H1 (cell line): ENCODE results near the gene SPR. TPM values are rescaled to one million over a fixed set of nuclear protein-coding genes. Genes with fewer than 3 reads are reported as not detected.

Source experiments
- CTCF ChIA-PET: fragments of 300-600 bp; sonication (Branson Sonifier 250); formaldehyde crosslinking; loops from one replicate; lab custom pipeline; 2021; ENCODE audit not compliant: partially characterized antibody; lab: Charles Lee
- POLR2A ChIA-PET: fragments of 300-600 bp; sonication (Branson Sonifier 250); formaldehyde crosslinking; loops from one replicate; lab custom pipeline; 2021; ENCODE audit warnings: inconsistent platforms; ENCODE audit not compliant: partially characterized antibody; lab: Charles Lee
- DNase-seq, 2 experiments: peaks; one replicate each; pipeline versions ENCODE4 v3.0.0 to v3.0.0-alpha.2; 2010 to 2022; ENCODE audit warnings: low spot score in 2 of 2, low read depth in 1 of 2, mixed read lengths in 1 of 2
- FAIRE-seq: peaks from 2 replicates; lab custom pipeline; 2011; peaks lifted over from hg19 to GRCh38; lab: Jason Lieb, UNC
- H2AFZ ChIP-seq: 2 replicates; pipeline ENCODE4 v1.8.1; 2012; ENCODE audit warnings: low read length, inconsistent platforms
- H2AK5ac ChIP-seq: 2 replicates; pipeline ENCODE4 v1.6.1; 2013; ENCODE audit warnings: low read depth, low read length
- H2BK120ac ChIP-seq: replicated peaks from 2 replicates; pipeline ENCODE3; 2013; ENCODE audit warnings: low read depth, low read length, inconsistent platforms
- H2BK12ac ChIP-seq: 2 replicates; pipeline ENCODE4 v1.6.1; 2013; ENCODE audit warnings: low read depth, low read length
- H2BK15ac ChIP-seq: 2 replicates; pipeline ENCODE4 v1.6.1; 2013; ENCODE audit warnings: low read length
- H2BK20ac ChIP-seq: 2 replicates; pipeline ENCODE4 v1.6.1; 2013; ENCODE audit warnings: low read length
- H2BK5ac ChIP-seq: 2 replicates; pipeline ENCODE4 v1.6.1; 2013; ENCODE audit warnings: low read depth, low read length
- H3K14ac ChIP-seq: 2 replicates; pipeline ENCODE4 v1.6.1; 2013; ENCODE audit warnings: inconsistent platforms; ENCODE audit not compliant: insufficient read length
- H3K18ac ChIP-seq: 2 replicates; pipeline ENCODE4 v1.6.1; 2013; ENCODE audit warnings: low read length; ENCODE audit errors: extremely low read depth
- H3K23ac ChIP-seq: 2 replicates; pipeline ENCODE4 v1.6.1; 2013; ENCODE audit warnings: inconsistent platforms; ENCODE audit not compliant: insufficient read length
- H3K23me2 ChIP-seq: 2 replicates; pipeline ENCODE4 v1.6.1; 2013; ENCODE audit warnings: low read depth, low read length
- H3K27ac ChIP-seq: 2 replicates; pipeline ENCODE4 v1.6.1; 2011; ENCODE audit warnings: low read depth, low read length, inconsistent platforms
- H3K27me3 ChIP-seq, 4 experiments: replicated peaks in 1 of 4; 1 replicate in 1 of 4; 2 replicates in 3 of 4; pipeline versions ENCODE4 v1.6.1 to v1.8.1; 2011 to 2013; ENCODE audit warnings: low read length in 3 of 4, mild to moderate bottlenecking in 3 of 4, inconsistent platforms in 2 of 4, mixed read lengths in 2 of 4, moderate library complexity in 1 of 4; ENCODE audit not compliant: control insufficient read depth in 3 of 4, insufficient read depth in 3 of 4; ENCODE audit errors: extremely low read depth in 1 of 4
- H3K36me3 ChIP-seq, 4 experiments: 2 replicates each; pipeline versions ENCODE4 v1.6.1 to v1.8.1; 2011 to 2013; ENCODE audit warnings: mild to moderate bottlenecking in 4 of 4, low read length in 3 of 4, moderate library complexity in 2 of 4, control low read depth in 1 of 4, inconsistent platforms in 1 of 4; ENCODE audit not compliant: insufficient read depth in 4 of 4, control insufficient read depth in 2 of 4
- H3K4ac ChIP-seq: replicated peaks from 2 replicates; pipeline ENCODE3; 2013; ENCODE audit warnings: low read length, low read depth, mixed read lengths, inconsistent platforms; ENCODE audit not compliant: insufficient read length
- H3K4me1 ChIP-seq, 4 experiments: replicated peaks in 1 of 4; 1 replicate in 1 of 4; 2 replicates in 3 of 4; pipeline versions ENCODE4 v1.6.1 to v1.8.1; 2011 to 2013; ENCODE audit warnings: low read length in 3 of 4, inconsistent platforms in 2 of 4, mixed read lengths in 1 of 4; ENCODE audit not compliant: insufficient read depth in 4 of 4, control insufficient read depth in 3 of 4
- H3K4me2 ChIP-seq, 2 experiments: 2 replicates each; pipeline versions ENCODE4 v1.6.1 to v1.8.1; 2011 to 2013; ENCODE audit warnings: low read depth in 2 of 2, low read length in 2 of 2, control low read depth in 1 of 2, inconsistent platforms in 1 of 2, mild to moderate bottlenecking in 1 of 2; ENCODE audit not compliant: insufficient read depth in 1 of 2
- H3K4me3 ChIP-seq, 4 experiments: fragments of 200-600, 300-600 bp in 1 of 4; sonication (generic), shearing (Covaris generic), sonication (Bioruptor Twin) in 1 of 4; 2 replicates each; pipeline versions ENCODE4 v1.5.1 to v1.8.1; 2011 to 2016; ENCODE audit warnings: low read length in 4 of 4, low read depth in 3 of 4, control low read depth in 2 of 4, inconsistent platforms in 2 of 4, mild to moderate bottlenecking in 2 of 4, mixed read lengths in 1 of 4, moderate library complexity in 1 of 4; ENCODE audit not compliant: insufficient read depth in 2 of 4; ENCODE audit errors: extremely low read depth in 1 of 4
- H3K56ac ChIP-seq: replicated peaks from 2 replicates; pipeline ENCODE3; 2013; ENCODE audit warnings: low read depth, mild to moderate bottlenecking, mixed read lengths, low read length, inconsistent platforms; ENCODE audit not compliant: insufficient read length
- H3K79me1 ChIP-seq: 2 replicates; pipeline ENCODE4 v1.6.1; 2013; ENCODE audit warnings: low read depth, low read length, control low read depth
- H3K79me2 ChIP-seq, 2 experiments: 2 replicates each; pipeline versions ENCODE4 v1.6.1 to v1.8.1; 2012 to 2013; ENCODE audit warnings: low read length in 2 of 2, mild to moderate bottlenecking in 2 of 2, inconsistent platforms in 1 of 2; ENCODE audit not compliant: insufficient read depth in 2 of 2, control insufficient read depth in 1 of 2
- H3K9ac ChIP-seq, 4 experiments: replicated peaks in 1 of 4; 1 replicate in 1 of 4; 2 replicates in 3 of 4; pipeline versions ENCODE4 v1.6.1 to v1.8.1; 2011 to 2013; ENCODE audit warnings: low read depth in 3 of 4, low read length in 3 of 4, control low read depth in 2 of 4, mild to moderate bottlenecking in 2 of 4, moderate library complexity in 2 of 4, inconsistent platforms in 1 of 4; ENCODE audit errors: extremely low read depth in 1 of 4
- H3K9me3 ChIP-seq, 2 experiments: 2 replicates each; pipeline versions ENCODE4 v1.6.1 to v1.8.1; 2012 to 2013; ENCODE audit warnings: mild to moderate bottlenecking in 2 of 2, moderate library complexity in 2 of 2, control low read depth in 1 of 2, inconsistent platforms in 1 of 2, low read depth in 1 of 2, low read length in 1 of 2, mixed read lengths in 1 of 2; ENCODE audit not compliant: insufficient read depth in 2 of 2
- H4K20me1 ChIP-seq, 2 experiments: replicated peaks in 1 of 2; 2 replicates each; pipeline versions ENCODE3 to v1.8.1; 2011 to 2013; ENCODE audit warnings: inconsistent platforms in 2 of 2, low read length in 2 of 2, mild to moderate bottlenecking in 1 of 2; ENCODE audit not compliant: insufficient read depth in 2 of 2, control insufficient read depth in 1 of 2
- H4K5ac ChIP-seq: 2 replicates; pipeline ENCODE4 v1.6.1; 2013; ENCODE audit warnings: low read length, low read depth, mixed read lengths, inconsistent platforms; ENCODE audit not compliant: insufficient read length
- H4K8ac ChIP-seq: 2 replicates; pipeline ENCODE4 v1.8.0; 2013; ENCODE audit warnings: mild to moderate bottlenecking, moderate library complexity, low read length, inconsistent platforms; ENCODE audit not compliant: insufficient read depth; ENCODE audit errors: extremely low read depth
- H4K91ac ChIP-seq: replicated peaks from 2 replicates; pipeline ENCODE3; 2013; ENCODE audit warnings: low read length, mixed read lengths, inconsistent platforms; ENCODE audit not compliant: insufficient read length
- BCL11A ChIP-seq, 2 experiments: IDR thresholded peaks; one replicate each; pipeline ENCODE4 v1.6.1; 2011; ENCODE audit warnings: low read depth in 2 of 2, low read length in 2 of 2, mild to moderate bottlenecking in 2 of 2
- CBX5 ChIP-seq: fragments of 300-800, 300-1000 bp; sonication (generic); IDR thresholded peaks from 2 replicates; pipeline ENCODE4 v1.7.1; 2016; ENCODE audit warnings: antibody characterized with exemption, low read length, low read depth
- CHD1 ChIP-seq: IDR thresholded peaks from 2 replicates; pipeline ENCODE4 v1.6.1; 2012; ENCODE audit warnings: low read depth, low read length, improper control_type of control experiment
- CHD2 ChIP-seq: IDR thresholded peaks from 2 replicates; pipeline ENCODE4 v1.6.1; 2012; ENCODE audit warnings: low read length, improper control_type of control experiment
- EGR1 ChIP-seq: IDR thresholded peaks from 2 replicates; pipeline ENCODE4 v1.6.1; 2011; ENCODE audit warnings: low read depth, low read length, borderline replicate concordance
- HDAC2 ChIP-seq, 2 experiments: fragments of 300-600 bp in 1 of 2; sonication (generic) in 1 of 2; IDR thresholded peaks; 2 replicates each; pipeline ENCODE4 v1.6.1; 2011 to 2012; ENCODE audit warnings: low read depth in 2 of 2, low read length in 2 of 2, mild to moderate bottlenecking in 2 of 2, moderate library complexity in 2 of 2, borderline replicate concordance in 1 of 2, inconsistent platforms in 1 of 2
- HDAC6 ChIP-seq: IDR thresholded peaks from one replicate; pipeline ENCODE4 v1.7.1; 2012; ENCODE audit warnings: low read depth, mild to moderate bottlenecking, inconsistent platforms, low read length, moderate library complexity
- JUN ChIP-seq: IDR thresholded peaks from 2 replicates; pipeline ENCODE4 v1.6.1; 2011; ENCODE audit warnings: low read depth, mild to moderate bottlenecking, improper control_type of control experiment, low read length
- JUND ChIP-seq: IDR thresholded peaks from 2 replicates; pipeline ENCODE4 v1.6.1; 2011; ENCODE audit warnings: mild to moderate bottlenecking, improper control_type of control experiment, low read length
- RAD21 ChIP-seq, 2 experiments: IDR thresholded peaks in 1 of 2; conservative IDR thresholded peaks in 1 of 2; 2 replicates each; pipeline ENCODE4 v1.6.1; 2011; ENCODE audit warnings: low read depth in 2 of 2, low read length in 2 of 2, improper control_type of control experiment in 1 of 2, inconsistent platforms in 1 of 2, mild to moderate bottlenecking in 1 of 2, moderate library complexity in 1 of 2
- RFX5 ChIP-seq: IDR thresholded peaks from 2 replicates; pipeline ENCODE4 v1.6.1; 2011; ENCODE audit warnings: low read depth, low read length, improper control_type of control experiment, borderline replicate concordance
- TEAD4 ChIP-seq: IDR thresholded peaks from 2 replicates; pipeline ENCODE4 v1.6.1; 2012; ENCODE audit warnings: low read depth, low read length, inconsistent platforms, mixed read lengths
- WGBS, 2 experiments: shearing (Covaris generic) in 1 of 2; methylation state at CpG; one replicate each; pipeline versions ENCODE4 v1.1.6 to v1.1.7; 2013 to 2015; ENCODE audit warnings: low lambda C conversion rate in 2 of 2, mixed read lengths in 2 of 2, inconsistent platforms in 1 of 2, low coverage in 1 of 2, missing lambda C conversion rate in 1 of 2; ENCODE audit not compliant: insufficient replicate concordance in 2 of 2, insufficient coverage in 1 of 2, insufficient read length in 1 of 2; ENCODE audit errors: extremely low coverage in 1 of 2, missing lambda C conversion rate in 1 of 2; 5-methylcytosine and 5-hydroxymethylcytosine counted together
- polyA plus RNA-seq, 7 experiments: library from polyadenylated mRNA; depleted of rRNA in 3 of 7; stranded (reverse) in 5 of 7; unstranded in 2 of 7; fragments of >200 nt in 5 of 7; fragments of 200-250 nt in 2 of 7; gene quantifications; 1 replicate in 5 of 7; 2 replicates in 1 of 7; 4 replicates in 1 of 7; pipeline versions ENCODE4 v1.2.1 to v1.2.3, GENCODE V29; 2011 to 2013; ENCODE audit warnings: missing spikeins in 2 of 7, mixed read lengths in 2 of 7
- total RNA-seq: library from RNA; stranded (reverse); fragmentation: NEBNext Ultra II Directional; extraction: Animal tissue kit (Norgen Biotek cat#: 25700); gene quantifications from 2 replicates; pipeline ENCODE4 v1.2.1, GENCODE V29; 2021

The SPR gene
- total and polyA plus RNA-seq, 2 of the 8 experiments (the other 6 are each of a cell fraction or from before 2014, with no cell fraction given) = 4.5 to 11.5 TPM

GRCh38 chr2:72895154-72895553 lies 7.9 kb downstream of the SPR start:
- no peak overlapping the region for H3K27ac ChIP-seq
- H3K14ac ChIP-seq = no peak overlapping the region
- H4K91ac ChIP-seq = peak overlapping the region; percentile 80
- H3K23ac ChIP-seq = no peak overlapping the region
- 38% methylated on average over 4 of the region's 4 CpGs; no CpG with 5 or more reads in 1 of the 2 experiments for WGBS, 2 experiments
- no peak overlapping the region for H3K9ac ChIP-seq
- H3K4ac ChIP-seq = no peak overlapping the region
- 0 out of 2 replicates have a peak overlapping the region, but pooled peaks have one; percentile 81 for H2BK15ac ChIP-seq
- no peak overlapping the region for H2AK5ac ChIP-seq
- DNase-seq (no peak), FAIRE-seq (no peak)
- H4K5ac ChIP-seq = no peak overlapping the region
- H3K27me3 ChIP-seq = peaks cover 0 to 37% (median 30%) of the 10 kb centered on the region in 4 experiments; a peak in 6 of 7 replicates
- no peak overlapping the region for H3K56ac ChIP-seq
- ChIA-PET POLR2A (interaction anchor here (0.8 to 1.5 kb wide), 5 partner anchors 11 to 39 kb away, joined by 3 to 5 read pairs (median 4); no protein-coding TSS in a partner anchor), CTCF (interaction anchor here (0.5 to 19.1 kb wide), 19 partner anchors 8 to 323 kb away, joined by 3 to 497 read pairs (median 7); partner anchors contain the start of genes EMX1 and SPR)
- no peak overlapping the region for H4K8ac ChIP-seq
- peak overlapping the region; percentile 89 for H3K18ac ChIP-seq
- no peaks in the 10 kb centered on the region for H3K79me1 ChIP-seq
- peak overlapping the region; percentile 0; the same call in 1 of the 2 replicates for H2BK5ac ChIP-seq
- peak overlapping the region; percentile 95; the same call in 1 of the 2 replicates for H2BK20ac ChIP-seq
- no peaks in the 10 kb centered on the region for H3K36me3 ChIP-seq
- H3K9me3 ChIP-seq = no peaks in the 10 kb centered on the region
- H2BK120ac ChIP-seq = no peak overlapping the region
- peak overlapping the region; percentile 96; the same call in 1 of the 2 replicates for H2BK12ac ChIP-seq
- no peak for TF ChIP-seq JUN
- TF ChIP-seq EGR1 = no peak
- no peak for TF ChIP-seq CBX5
- no peak for TF ChIP-seq RFX5
- TF ChIP-seq CHD1 = no peak
- no peak for TF ChIP-seq JUND
- TF ChIP-seq HDAC2 (IDR thresholded peaks at IDR 0.05; ENCODE audit: borderline replicate concordance in 1 of 2, low read depth in 2 of 2, low read length in 2 of 2) = no peak
- no peak for TF ChIP-seq BCL11A (IDR thresholded peaks at IDR 0.05; ENCODE audit: low read depth in 2 of 2, low read length in 2 of 2)
- TF ChIP-seq TEAD4 = no peak
- no peak for TF ChIP-seq RAD21 (IDR thresholded peaks at IDR 0.05 in 1 of 2, conservative IDR thresholded peaks at IDR 0.05 in 1 of 2; ENCODE audit: low read depth in 2 of 2, low read length in 2 of 2)
- no peak for TF ChIP-seq CHD2
- no peak for TF ChIP-seq HDAC6
- no peak overlapping the region for H2AFZ ChIP-seq
- peaks cover 5 to 9% (median 7%) of the 10 kb centered on the region in 4 experiments for H3K4me1 ChIP-seq
- H3K4me2 ChIP-seq = peak overlapping the region; percentile 11 to 22; a peak in 1 of 4 replicates
- no peaks in the 10 kb centered on the region for H3K79me2 ChIP-seq
- H3K4me3 ChIP-seq = 0 out of 8 replicates have a peak overlapping the region, but pooled peaks of 2 of the 4 experiments have one; percentile 2 to 10
- no peaks in the 10 kb centered on the region; the same call in 1 of the 2 replicates for H3K23me2 ChIP-seq
- no peaks in the 10 kb centered on the region for H4K20me1 ChIP-seq
